Measurements from ENCODE around the gene UNC45A.

DNA sequence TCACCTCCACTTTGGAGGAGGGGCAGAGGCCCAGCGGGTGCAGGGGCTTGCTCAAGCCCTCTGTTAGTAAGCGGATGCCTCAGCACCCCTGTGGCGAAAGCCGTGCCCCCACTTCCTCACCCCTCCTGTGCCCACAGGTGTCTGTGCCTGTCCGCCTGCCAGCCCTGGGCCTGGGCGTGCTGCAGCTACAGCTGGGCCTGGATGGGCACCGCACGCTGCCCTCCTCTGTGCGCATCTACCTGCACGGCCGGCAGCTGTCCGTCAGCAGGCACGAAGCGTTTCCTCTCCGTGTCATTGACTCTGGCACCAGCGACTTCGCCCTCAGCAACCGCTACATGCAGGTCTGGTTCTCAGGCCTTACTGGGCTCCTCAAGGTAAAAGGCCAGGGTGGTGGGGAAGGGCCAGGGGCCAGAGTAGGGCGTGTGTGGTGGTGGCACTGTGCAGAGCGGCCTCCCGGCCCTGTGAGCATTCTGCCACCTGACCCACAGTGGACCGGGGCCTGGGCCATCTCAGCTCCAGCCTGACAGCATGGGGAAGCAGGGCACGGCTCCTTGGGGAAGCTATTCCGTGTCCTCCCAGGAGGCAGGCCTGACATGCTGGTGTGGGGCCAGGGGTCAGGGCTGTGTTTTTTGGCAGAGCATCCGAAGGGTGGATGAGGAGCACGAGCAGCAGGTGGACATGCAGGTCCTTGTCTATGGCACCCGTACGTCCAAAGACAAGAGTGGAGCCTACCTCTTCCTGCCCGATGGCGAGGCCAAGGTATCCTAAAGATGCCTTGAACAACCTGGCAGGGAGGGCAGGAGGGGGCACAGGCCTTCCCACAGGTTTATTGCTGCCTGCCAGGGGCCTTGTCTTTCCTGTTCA lies 22.9 kb upstream of the UNC45A start:
- TF ChIP-seq EZH2 (IDR thresholded peaks at IDR 0.05; ENCODE audit: insufficient read depth, poor library complexity, severe bottlenecking) (no peak), EZH2phosphoT487 (IDR thresholded peaks at IDR 0.05; ENCODE audit: insufficient read depth, low read depth) (no peak)
